ENCODE results near the gene VIT. TPM values are rescaled to one million over a fixed set of nuclear protein-coding genes. Genes with fewer than 3 reads are reported as not detected.

VIT gene
- total RNA-seq, 1 donor from 2014 or later = not detected

GRCh38 chr2:36708041-36708741 is 11.7 kb downstream of the VIT start:
- no peak for DNase-seq (ENCODE audit: extremely low read depth, low read depth, low spot score)

GRCh38 chr2:36710858-36711515 is 14.5 kb downstream of the VIT start:
- no peak for DNase-seq (ENCODE audit: extremely low read depth, low read depth, low spot score)

- DNase-seq (ENCODE audit: extremely low read depth, low read depth, low spot score) = no peak
Observed at GRCh38 chr2:36711741-36712314, 15.3 kb downstream of the VIT start.

- no peak for DNase-seq (ENCODE audit: extremely low read depth, low read depth, low spot score)
Observed at GRCh38 chr2:36713310-36713709, 16.8 kb downstream of the VIT start.

- DNase-seq (ENCODE audit: extremely low read depth, low read depth, low spot score) = no peak
Observed at GRCh38 chr2:36716111-36716510, 19.6 kb downstream of the VIT start.

- no peak for DNase-seq (ENCODE audit: extremely low read depth, low read depth, low spot score)
Observed at GRCh38 chr2:36717603-36718266, 21.2 kb downstream of the VIT start.

GRCh38 chr2:36727550-36727949 is 31.0 kb downstream of the VIT start:
- no peak for DNase-seq (ENCODE audit: extremely low read depth, low read depth, low spot score)

GRCh38 chr2:36729067-36729466 is 32.6 kb downstream of the VIT start:
- no peak for DNase-seq (ENCODE audit: extremely low read depth, low read depth, low spot score)

- no peak for DNase-seq (ENCODE audit: extremely low read depth, low read depth, low spot score)
Observed at GRCh38 chr2:36731941-36732672, 35.6 kb downstream of the VIT start.

- DNase-seq (ENCODE audit: extremely low read depth, low read depth, low spot score) = no peak
Observed at GRCh38 chr2:36732673-36733036, 36.1 kb downstream of the VIT start.

GRCh38 chr2:36733215-36733614 is 36.7 kb downstream of the VIT start:
- no peak for DNase-seq (ENCODE audit: extremely low read depth, low read depth, low spot score)

- DNase-seq (ENCODE audit: extremely low read depth, low read depth, low spot score) = no peak
Observed at GRCh38 chr2:36734304-36734703, 37.8 kb downstream of the VIT start.

GRCh38 chr2:36737131-36737750 is 40.7 kb downstream of the VIT start:
- no peak for DNase-seq (ENCODE audit: extremely low read depth, low read depth, low spot score)

GRCh38 chr2:36740061-36740460 is 43.6 kb downstream of the VIT start:
- DNase-seq (ENCODE audit: extremely low read depth, low read depth, low spot score) = no peak

GRCh38 chr2:36741188-36741837 is 44.8 kb downstream of the VIT start:
- no peak for DNase-seq (ENCODE audit: extremely low read depth, low read depth, low spot score)

- no peak for DNase-seq (ENCODE audit: extremely low read depth, low read depth, low spot score)
Observed at GRCh38 chr2:36743954-36744353, 47.4 kb downstream of the VIT start.

GRCh38 chr2:36748166-36748565 is 51.7 kb downstream of the VIT start:
- DNase-seq (ENCODE audit: extremely low read depth, low read depth, low spot score) = no peak

- no peak for DNase-seq (ENCODE audit: extremely low read depth, low read depth, low spot score)
Observed at GRCh38 chr2:36750101-36750500, 53.6 kb downstream of the VIT start.

GRCh38 chr2:36753706-36754221 is 57.3 kb downstream of the VIT start:
- DNase-seq (ENCODE audit: extremely low read depth, low read depth, low spot score) = no peak

GRCh38 chr2:36754578-36754977 is 58.1 kb downstream of the VIT start:
- no peak for DNase-seq (ENCODE audit: extremely low read depth, low read depth, low spot score)
